Peyer's patch (tissue), 4 donors: Measurements from ENCODE around the gene NHEJ1.

Experiments
- CTCF ChIP-seq, 6 experiments: fragments of 450-650 bp in 4 of 6; fragments of 200-600 bp in 2 of 6; sonication (generic) in 1 of 6; IDR thresholded peaks; one replicate each; pipeline ENCODE4 v1.5.1; 2017 to 2019; ENCODE audit warnings: antibody characterized with exemption in 6 of 6, mild to moderate bottlenecking in 3 of 6, moderate library complexity in 1 of 6
- POLR2A ChIP-seq, 2 donors: fragments of 450-650 bp; IDR thresholded peaks; one replicate each; pipeline ENCODE4 v1.5.1; 2017; ENCODE audit warnings: antibody characterized with exemption in 2 of 2, mild to moderate bottlenecking in 2 of 2, moderate library complexity in 2 of 2

DNA sequence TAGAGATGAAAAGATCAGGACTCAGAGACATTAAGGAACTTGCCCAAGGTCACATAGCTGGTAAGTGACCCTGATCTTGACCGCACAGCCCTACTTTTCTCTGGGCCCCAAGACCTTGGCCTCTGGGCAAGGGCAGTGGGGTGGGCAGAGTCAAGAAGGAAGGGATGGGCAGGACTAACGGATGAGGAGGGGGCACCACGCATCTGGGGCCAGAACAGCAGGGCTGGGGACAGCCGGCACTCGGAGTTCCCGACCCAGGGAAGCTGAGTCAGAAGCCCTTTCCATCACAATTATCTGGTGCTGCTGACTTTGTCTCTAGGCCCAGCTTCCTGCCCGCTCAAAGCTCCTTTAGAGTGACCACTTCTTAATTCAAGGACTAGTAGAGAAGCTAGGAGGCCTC lies 133.7 kb downstream of the NHEJ1 start:
- TF ChIP-seq CTCF (IDR thresholded peaks at IDR 0.05) (no peak), POLR2A (IDR thresholded peaks at IDR 0.05) (no peak)
